Left lung (tissue), 10 donors: ENCODE results near the gene TSPO. TPM values are rescaled to one million over a fixed set of nuclear protein-coding genes. Genes with fewer than 3 reads are reported as not detected.

Experiments used
- ATAC-seq: fragments of 200-7000 bp; cut with Tn5 transposase; one replicate; pipeline ENCODE4 v1.9.1; 2020; ENCODE audit warnings: moderate library complexity
- DNase-seq, 4 donors: peaks; one replicate each; pipeline ENCODE4 v3.0.0-alpha.2; 2013 to 2020
- H3K27ac ChIP-seq, 2 donors: fragments of 200-600 bp; sonication (generic) in 1 of 2; one replicate each; pipeline versions ENCODE4 v1.5.0 to v1.8.0; 2020 to 2021
- H3K27me3 ChIP-seq, 2 donors: fragments of 200-600 bp; sonication (generic) in 1 of 2; one replicate each; pipeline versions ENCODE4 v1.5.0 to v1.8.0; 2020 to 2021
- H3K36me3 ChIP-seq, 2 donors: fragments of 200-600 bp; sonication (generic) in 1 of 2; one replicate each; pipeline versions ENCODE4 v1.5.0 to v1.8.0; 2020 to 2021
- H3K4me1 ChIP-seq, 2 donors: fragments of 200-600 bp; one replicate each; pipeline ENCODE4 v1.8.0; 2021
- H3K4me3 ChIP-seq, 2 donors: fragments of 200-600 bp; sonication (generic) in 1 of 2; one replicate each; pipeline versions ENCODE4 v1.5.0 to v1.8.0; 2020 to 2021; ENCODE audit warnings: mild to moderate bottlenecking in 1 of 2
- H3K9me3 ChIP-seq, 2 donors: fragments of 200-600 bp; sonication (generic) in 1 of 2; one replicate each; pipeline versions ENCODE4 v1.5.0 to v1.8.0; 2020 to 2021
- CTCF ChIP-seq, 2 donors: fragments of 200-600 bp; sonication (generic) in 1 of 2; IDR thresholded peaks; one replicate each; pipeline versions ENCODE4 v1.5.0 to v1.8.0; 2021; ENCODE audit warnings: antibody characterized with exemption in 2 of 2
- intact Hi-C, 2 donors: fragments of 100-400 bp; cut with DNase I; formaldehyde crosslinking; loops; one replicate each; pipeline versions ENCODE4 v1.11.2 to v1.14.2; 2022
- polyA plus RNA-seq, 6 donors: library from polyadenylated mRNA; unstranded; fragments of 120-200 nt; gene quantifications; one replicate each; pipeline ENCODE4 v1.2.1, GENCODE V29; 2013; ENCODE audit not compliant: insufficient read length in 6 of 6
- total RNA-seq, 2 donors: library from RNA; stranded (reverse); fragmentation: NEBNext Ultra II Directional; extraction: Animal tissue kit (Norgen Biotek cat#: 25700); gene quantifications; one replicate each; pipeline ENCODE4 v1.2.1, GENCODE V29; 2021
- donor health status: DM: no; HTN: yes; CAD: no.
- donor health status: DM: no; HTN: no; CAD: no.

Gene TSPO
- total and polyA plus RNA-seq, 8 donors: 29.0 to 276 (median 45.6) TPM

DNA sequence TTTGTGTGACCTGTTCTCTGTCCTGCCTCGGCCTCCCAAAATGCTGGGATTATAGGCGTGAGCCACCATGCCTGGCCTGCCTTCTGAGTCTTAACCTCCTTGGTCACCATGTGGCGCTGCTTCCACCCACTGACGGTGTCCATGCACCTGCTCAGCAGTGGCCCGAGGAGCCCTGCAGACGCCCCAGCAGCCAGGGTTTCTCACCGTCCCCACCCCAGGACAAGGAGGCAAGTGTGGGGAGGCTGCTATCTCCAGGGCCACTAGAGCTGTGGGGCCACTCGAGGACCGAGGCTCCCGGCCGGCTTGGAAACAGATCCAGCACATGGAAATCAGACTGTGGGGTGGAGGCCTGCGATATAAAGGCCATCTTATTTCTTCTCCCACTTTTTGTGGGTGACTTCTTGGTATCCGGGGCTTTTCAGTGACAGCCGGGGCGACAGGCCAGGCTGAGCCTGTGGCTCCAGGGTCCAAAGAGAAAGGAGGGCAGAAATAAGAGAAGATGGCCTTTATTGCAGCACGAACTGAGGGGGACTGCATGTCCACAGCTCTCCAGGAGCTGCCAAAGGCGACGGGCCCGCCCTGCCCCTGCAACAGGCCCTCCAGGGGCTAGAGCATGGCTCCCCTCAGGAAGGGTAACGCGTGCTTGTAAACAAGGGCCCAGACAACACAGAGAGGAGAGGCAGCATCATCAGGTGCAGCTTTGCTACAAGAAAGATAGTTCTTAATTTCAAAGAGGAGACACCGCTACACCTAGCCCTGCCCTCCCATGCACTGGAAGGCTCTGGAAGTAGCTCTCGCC lies 15.0 kb downstream of the TSPO start:
- Histone ChIP-seq H3K9me3 (no peaks in the 10 kb centered on the region), H3K36me3 (peaks cover 0 to 79% of the 10 kb centered on the region in 2 donors), H3K4me3 (no peak overlapping the region), H3K27me3 (no peaks in the 10 kb centered on the region), H3K4me1 (peaks cover 4 to 34% of the 10 kb centered on the region in 2 donors), H3K27ac (no peak overlapping the region)
- intact Hi-C loops: no loop called here
- ATAC-seq (no peak), DNase-seq (no peak)
- TF ChIP-seq CTCF (IDR thresholded peaks at IDR 0.05): no peak

DNA sequence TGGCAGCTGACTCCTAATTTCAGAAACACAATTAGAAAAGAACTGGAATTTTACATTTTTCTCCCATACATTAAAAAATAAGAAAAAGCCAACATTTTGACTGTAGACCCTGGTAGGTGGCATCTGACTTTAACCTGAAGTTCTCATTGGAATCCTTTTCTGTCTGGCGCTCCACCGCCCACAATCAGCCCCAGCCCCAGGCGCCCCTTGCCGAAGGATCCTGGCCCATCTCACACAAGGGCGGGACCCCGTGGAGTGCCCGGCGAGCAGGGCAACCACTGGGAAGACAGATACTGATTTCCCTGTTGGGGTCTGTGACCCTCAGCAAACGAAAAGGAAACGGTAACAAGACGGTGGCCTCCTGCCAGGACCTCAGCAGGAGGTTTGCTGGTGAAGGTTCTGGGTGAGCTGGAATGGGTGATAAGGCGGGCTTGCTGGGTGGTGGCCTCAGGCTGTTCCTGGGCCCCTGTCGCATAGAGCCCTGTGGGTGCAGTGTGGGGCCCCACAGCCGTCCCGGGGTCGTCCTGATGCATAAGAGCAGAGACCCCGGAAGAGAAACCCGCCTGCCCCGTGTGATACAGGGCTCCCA lies 15.7 kb downstream of the TSPO start:
- Histone ChIP-seq H3K27ac (no peak overlapping the region), H3K4me1 (peaks cover 4 to 34% of the 10 kb centered on the region in 2 donors), H3K9me3 (no peaks in the 10 kb centered on the region), H3K4me3 (no peak overlapping the region), H3K27me3 (no peaks in the 10 kb centered on the region), H3K36me3 (peaks cover 0 to 79% of the 10 kb centered on the region in 2 donors)
- intact Hi-C loops: no loop called here
- no peak for DNase-seq
- no peak for ATAC-seq
- no peak for TF ChIP-seq CTCF (IDR thresholded peaks at IDR 0.05)

DNA sequence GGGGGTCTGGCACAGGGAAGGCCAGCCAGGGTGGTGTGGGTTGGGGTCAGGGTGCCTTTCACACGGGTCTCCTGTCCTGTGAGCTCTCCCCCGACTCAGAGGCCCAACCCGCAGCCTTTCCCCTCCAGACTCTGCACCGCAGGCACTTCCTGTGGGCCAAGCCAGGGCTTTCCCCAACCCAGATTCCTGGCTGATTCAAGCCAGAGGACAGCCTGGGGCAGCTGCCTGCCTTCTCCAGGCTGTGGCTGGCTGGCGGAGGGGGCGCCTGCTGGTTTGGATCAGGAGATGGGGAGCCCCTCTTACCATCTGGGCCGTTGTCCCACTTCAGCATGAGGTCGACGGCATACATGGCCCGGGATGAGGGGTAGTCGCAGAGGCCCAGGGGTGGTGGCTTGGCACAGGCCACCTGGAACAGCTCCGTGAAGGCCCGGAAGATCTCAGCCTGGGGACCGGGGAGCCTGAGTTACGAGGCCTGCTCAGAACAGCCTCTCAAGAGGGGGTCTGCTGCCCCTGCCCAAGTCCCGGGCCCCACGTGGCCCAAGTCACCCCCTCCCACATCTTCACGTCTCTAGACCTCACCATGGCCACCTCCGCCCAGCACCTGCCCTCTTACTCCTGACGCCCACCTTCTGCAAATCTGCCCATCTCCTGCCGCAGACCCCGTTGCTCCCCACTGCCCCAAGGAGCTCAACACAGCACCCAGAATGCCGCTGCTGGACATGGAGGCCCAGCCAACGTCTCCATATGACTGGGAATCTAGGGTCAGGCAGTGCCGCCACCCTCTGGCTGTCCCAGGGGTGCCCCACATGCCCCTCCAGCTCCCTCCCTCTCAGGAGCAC lies 17.3 kb downstream of the TSPO start:
- peaks cover 0 to 80% of the 10 kb centered on the region in 2 donors for H3K36me3 ChIP-seq
- no peaks in the 10 kb centered on the region for H3K9me3 ChIP-seq
- TF ChIP-seq CTCF (IDR thresholded peaks at IDR 0.05): no peak
- no peak overlapping the region for H3K4me3 ChIP-seq
- H3K27me3 ChIP-seq: no peaks in the 10 kb centered on the region
- intact Hi-C loops: no loop called here
- H3K4me1 ChIP-seq: peaks cover 3 to 20% of the 10 kb centered on the region in 2 donors
- DNase-seq (no peak), ATAC-seq (no peak)
- no peak overlapping the region for H3K27ac ChIP-seq

GRCh38 chr22:43169310-43170130 lies 18.2 kb downstream of the TSPO start:
- TF ChIP-seq CTCF (IDR thresholded peaks at IDR 0.05): no peak
- Histone ChIP-seq H3K4me3 (no peak overlapping the region), H3K27ac (no peak overlapping the region), H3K36me3 (peaks cover 0 to 86% of the 10 kb centered on the region in 2 donors), H3K27me3 (no peaks in the 10 kb centered on the region), H3K4me1 (peaks cover 0 to 14% of the 10 kb centered on the region in 2 donors), H3K9me3 (no peaks in the 10 kb centered on the region)
- DNase-seq (peak in 1 of 4 donors; percentile 53), ATAC-seq (no peak)
- intact Hi-C loops: no loop called here
